T-cell (primary cell): ENCODE results near the gene CECR2. TPM values are rescaled to one million over a fixed set of nuclear protein-coding genes. Genes with fewer than 3 reads are reported as not detected.

Experiments
- ATAC-seq, 4 experiments: fragments of 200-7000 bp in 3 of 4; fragments of 150-1000 bp in 1 of 4; cut with Tn5 transposase; replicated peaks in 1 of 4; 1 replicate in 3 of 4; 2 replicates in 1 of 4; pipeline ENCODE4 v1.10.0; 2021; ENCODE audit warnings: moderate library complexity in 3 of 4, mild to moderate bottlenecking in 2 of 4, moderate number of reproducible peaks in 1 of 4
- CTCF ChIA-PET, 2 donors: fragments of 300-600 bp; sonication (Branson Sonifier 250); formaldehyde crosslinking; loops; one replicate each; lab custom pipeline; 2022; ENCODE audit warnings: antibody characterized with exemption in 2 of 2; lab: Charles Lee
- POLR2A ChIA-PET, 2 donors: fragments of 300-600 bp; sonication (Branson Sonifier 250); formaldehyde crosslinking; loops; one replicate each; lab custom pipeline; 2022; ENCODE audit warnings: antibody characterized with exemption in 2 of 2; lab: Charles Lee
- DNase-seq, 35 experiments: peaks; one replicate each; pipeline versions ENCODE4 v3.0.0 to v3.0.0-alpha.2; 2013 to 2023
- H3K27ac ChIP-seq: one replicate; pipeline ENCODE4 v1.5.1; 2013; ENCODE audit warnings: low read length
- H3K27me3 ChIP-seq, 2 experiments: replicated peaks in 1 of 2; 1 replicate in 1 of 2; 2 replicates in 1 of 2; pipeline versions ENCODE4 v1.6.1 to v1.7.0; 2013; ENCODE audit warnings: low read length in 1 of 2, mixed read lengths in 1 of 2; ENCODE audit not compliant: control insufficient read depth in 2 of 2, insufficient read depth in 2 of 2; ENCODE audit errors: extremely low read depth in 1 of 2
- H3K36me3 ChIP-seq, 2 donors: 1 replicate in 1 of 2; 2 replicates in 1 of 2; pipeline versions ENCODE4 v1.6.1 to v1.7.0; 2013; ENCODE audit warnings: low read length in 1 of 2; ENCODE audit not compliant: control insufficient read depth in 2 of 2, insufficient read depth in 1 of 2; ENCODE audit errors: extremely low read depth in 1 of 2
- H3K4me1 ChIP-seq, 2 experiments: 1 replicate in 1 of 2; 2 replicates in 1 of 2; pipeline versions ENCODE4 v1.6.1 to v1.7.0; 2013; ENCODE audit warnings: low read length in 2 of 2, mixed read lengths in 1 of 2; ENCODE audit not compliant: insufficient read depth in 2 of 2, control insufficient read depth in 1 of 2; ENCODE audit errors: extremely low read depth in 1 of 2
- H3K4me3 ChIP-seq, 2 donors: 1 replicate in 1 of 2; 2 replicates in 1 of 2; pipeline versions ENCODE4 v1.5.1 to v1.7.0; 2013; ENCODE audit warnings: mild to moderate bottlenecking in 2 of 2, low read length in 1 of 2, moderate library complexity in 1 of 2; ENCODE audit not compliant: control insufficient read depth in 1 of 2; ENCODE audit errors: extremely low read depth in 1 of 2
- H3K9me3 ChIP-seq: 2 replicates; pipeline ENCODE4 v1.7.0; 2013
- H3K27ac Mint-ChIP-seq, 2 donors: one replicate each; pipeline ENCODE4 v1.8.0; 2020 to 2021; ENCODE audit warnings: mild to moderate bottlenecking in 2 of 2, mixed read lengths in 2 of 2
- H3K27me3 Mint-ChIP-seq, 2 donors: one replicate each; pipeline ENCODE4 v1.8.0; 2021 to 2022; ENCODE audit warnings: mixed read lengths in 2 of 2
- H3K36me3 Mint-ChIP-seq: one replicate; pipeline ENCODE4 v1.8.0; 2021; ENCODE audit warnings: mixed read lengths
- H3K4me1 Mint-ChIP-seq, 3 donors: one replicate each; pipeline ENCODE4 v1.8.0; 2020 to 2022; ENCODE audit warnings: mixed read lengths in 3 of 3, mild to moderate bottlenecking in 1 of 3
- H3K4me3 Mint-ChIP-seq, 3 donors: one replicate each; pipeline ENCODE4 v1.8.0; 2020 to 2022; ENCODE audit warnings: mild to moderate bottlenecking in 3 of 3, mixed read lengths in 3 of 3, moderate library complexity in 3 of 3
- H3K9me3 Mint-ChIP-seq, 3 donors: one replicate each; pipeline ENCODE4 v1.8.0; 2020 to 2022; ENCODE audit warnings: mixed read lengths in 3 of 3
- WGBS: methylation state at CpG from one replicate; pipeline ENCODE4 v1.1.5; 2013; ENCODE audit warnings: missing lambda C conversion rate; ENCODE audit not compliant: insufficient coverage; 5-methylcytosine and 5-hydroxymethylcytosine counted together
- total RNA-seq, 35 experiments: library from RNA in 6 of 35; stranded (reverse) in 6 of 35; fragments of 120-200 nt in 1 of 35; gene quantifications; one replicate each; pipeline versions ENCODE4 v1.2.1 to v1.2.4 and lab custom pipeline; 2013 to 2026

CECR2 gene
- total RNA-seq, 5 donors from 2014 or later (not counting 1 experiment from before 2014, with no cell fraction given), result 0.09 to 1.1 (median 0.50) TPM; not detected in 1

GRCh38 chr22:17486719-17487118, 117.5 kb downstream of the CECR2 start:
- no peaks in the 10 kb centered on the region for H3K36me3 Mint-ChIP-seq
- POLR2A ChIA-PET, result no interaction called here
- Histone ChIP-seq H3K9me3 (no peaks in the 10 kb centered on the region), H3K36me3 (no peaks in the 10 kb centered on the region), H3K27ac (no peak overlapping the region), H3K27me3 (peaks cover 0 to 5% of the 10 kb centered on the region in 2 experiments), H3K4me3 (no peak overlapping the region), H3K4me1 (no peaks in the 10 kb centered on the region)
- no peaks in the 10 kb centered on the region for H3K4me1 Mint-ChIP-seq
- H3K27me3 Mint-ChIP-seq, result peaks cover 0 to under 1% of the 10 kb centered on the region in 2 donors
- H3K9me3 Mint-ChIP-seq, result no peaks in the 10 kb centered on the region
- no peak overlapping the region for H3K27ac Mint-ChIP-seq
- no peak overlapping the region for H3K4me3 Mint-ChIP-seq
- 92% methylated on average over 3 of the region's 10 CpGs for WGBS
- ATAC-seq (no peak), DNase-seq (no peak)
- CTCF ChIA-PET, result no interaction called here

- ChIA-PET CTCF (no interaction called here), POLR2A (no interaction called here)
- Histone ChIP-seq H3K36me3 (no peaks in the 10 kb centered on the region), H3K27me3 (peaks cover 0 to 2% of the 10 kb centered on the region in 2 experiments), H3K4me3 (no peak overlapping the region), H3K4me1 (no peaks in the 10 kb centered on the region), H3K27ac (no peak overlapping the region), H3K9me3 (no peaks in the 10 kb centered on the region)
- no peaks in the 10 kb centered on the region for H3K9me3 Mint-ChIP-seq
- no peaks in the 10 kb centered on the region for H3K4me1 Mint-ChIP-seq
- 79% methylated on average over 3 of the region's 6 CpGs for WGBS
- H3K27ac Mint-ChIP-seq, result no peak overlapping the region
- DNase-seq (no peak), ATAC-seq (no peak)
- no peak overlapping the region for H3K4me3 Mint-ChIP-seq
- H3K27me3 Mint-ChIP-seq, result no peaks in the 10 kb centered on the region
- no peaks in the 10 kb centered on the region for H3K36me3 Mint-ChIP-seq
Measured at GRCh38 chr22:17489101-17489500, 119.8 kb downstream of the CECR2 start.

GRCh38 chr22:17491090-17491640, 121.9 kb downstream of the CECR2 start:
- Histone ChIP-seq H3K9me3 (no peaks in the 10 kb centered on the region), H3K27ac (no peak overlapping the region), H3K4me3 (no peak overlapping the region), H3K4me1 (no peaks in the 10 kb centered on the region), H3K27me3 (peaks cover 0 to 2% of the 10 kb centered on the region in 2 experiments), H3K36me3 (no peaks in the 10 kb centered on the region)
- no peaks in the 10 kb centered on the region for H3K36me3 Mint-ChIP-seq
- H3K4me1 Mint-ChIP-seq, result no peaks in the 10 kb centered on the region
- H3K9me3 Mint-ChIP-seq, result no peaks in the 10 kb centered on the region
- ChIA-PET POLR2A (no interaction called here), CTCF (interaction anchor here in 1 of 2 donors (0.5 kb wide), 1 partner anchor 323 kb away, joined by 4 read pairs; no protein-coding TSS in a partner anchor)
- H3K27me3 Mint-ChIP-seq, result no peaks in the 10 kb centered on the region
- DNase-seq (no peak), ATAC-seq (no peak)
- H3K27ac Mint-ChIP-seq, result no peak overlapping the region
- H3K4me3 Mint-ChIP-seq, result no peak overlapping the region
- 95% methylated on average over 6 of the region's 9 CpGs for whole genome bisulfite sequencing

GRCh38 chr22:17492247-17492646, 123.0 kb downstream of the CECR2 start:
- DNase-seq (no peak), ATAC-seq (no peak)
- no peaks in the 10 kb centered on the region for H3K36me3 Mint-ChIP-seq
- Histone ChIP-seq H3K27me3 (no peaks in the 10 kb centered on the region), H3K27ac (no peak overlapping the region), H3K9me3 (no peaks in the 10 kb centered on the region), H3K4me1 (no peaks in the 10 kb centered on the region), H3K4me3 (no peak overlapping the region), H3K36me3 (no peaks in the 10 kb centered on the region)
- no peaks in the 10 kb centered on the region for H3K4me1 Mint-ChIP-seq
- no peaks in the 10 kb centered on the region for H3K27me3 Mint-ChIP-seq
- 71% methylated on average over 3 of the region's 3 CpGs for WGBS
- no peak overlapping the region for H3K27ac Mint-ChIP-seq
- CTCF ChIA-PET, result no interaction called here
- POLR2A ChIA-PET, result no interaction called here
- H3K4me3 Mint-ChIP-seq, result no peak overlapping the region
- no peaks in the 10 kb centered on the region for H3K9me3 Mint-ChIP-seq

GRCh38 chr22:17493419-17493981, 124.2 kb downstream of the CECR2 start:
- ChIA-PET POLR2A (interaction anchor here in 1 of 2 donors (0.5 kb wide), 1 partner anchor 302 kb away, joined by 3 read pairs; no protein-coding TSS in a partner anchor), CTCF (interaction anchor here in 1 of 2 donors (0.7 kb wide), 1 partner anchor 12 kb away, joined by 6 read pairs; no protein-coding TSS in a partner anchor)
- Histone ChIP-seq H3K9me3 (no peaks in the 10 kb centered on the region), H3K27ac (no peak overlapping the region), H3K27me3 (peaks cover 0 to 1% of the 10 kb centered on the region in 2 experiments), H3K36me3 (no peaks in the 10 kb centered on the region), H3K4me1 (no peaks in the 10 kb centered on the region), H3K4me3 (no peak overlapping the region)
- H3K4me1 Mint-ChIP-seq, result no peaks in the 10 kb centered on the region
- no peaks in the 10 kb centered on the region for H3K27me3 Mint-ChIP-seq
- no peaks in the 10 kb centered on the region for H3K36me3 Mint-ChIP-seq
- no peak overlapping the region for H3K4me3 Mint-ChIP-seq
- WGBS, result 100% methylated on average over 2 of the region's 3 CpGs
- no peak for ATAC-seq
- H3K27ac Mint-ChIP-seq, result no peak overlapping the region
- H3K9me3 Mint-ChIP-seq, result no peaks in the 10 kb centered on the region
- no peak for DNase-seq

GRCh38 chr22:17496841-17497240, 127.6 kb downstream of the CECR2 start:
- Mint-ChIP-seq H3K4me1 (no peaks in the 10 kb centered on the region), H3K27me3 (no peaks in the 10 kb centered on the region), H3K27ac (no peak overlapping the region), H3K4me3 (no peak overlapping the region), H3K9me3 (no peaks in the 10 kb centered on the region), H3K36me3 (no peaks in the 10 kb centered on the region)
- Histone ChIP-seq H3K9me3 (no peaks in the 10 kb centered on the region), H3K27me3 (peaks cover 0 to 2% of the 10 kb centered on the region in 2 experiments), H3K4me3 (no peak overlapping the region), H3K27ac (no peak overlapping the region), H3K36me3 (no peaks in the 10 kb centered on the region), H3K4me1 (no peaks in the 10 kb centered on the region)
- no peak for DNase-seq
- POLR2A ChIA-PET, result no interaction called here
- WGBS, result no CpG with 5 or more reads among the region's 5 CpGs
- CTCF ChIA-PET, result no interaction called here
- ATAC-seq, result no peak
